Left forelimb (tissue), 1 donor: ENCODE measurements around the gene RIBC1.
"Not testable (repeated sequence)": the region's sequence is repeated elsewhere in the genome, so short reads cannot be mapped to it uniquely, and the experiment has no call there.

ENCODE experiments used
- DNase-seq: peaks from one replicate; pipeline ENCODE4 v3.0.0-alpha.2; 2018; ENCODE audit warnings: low spot score

RIBC1 gene

DNA sequence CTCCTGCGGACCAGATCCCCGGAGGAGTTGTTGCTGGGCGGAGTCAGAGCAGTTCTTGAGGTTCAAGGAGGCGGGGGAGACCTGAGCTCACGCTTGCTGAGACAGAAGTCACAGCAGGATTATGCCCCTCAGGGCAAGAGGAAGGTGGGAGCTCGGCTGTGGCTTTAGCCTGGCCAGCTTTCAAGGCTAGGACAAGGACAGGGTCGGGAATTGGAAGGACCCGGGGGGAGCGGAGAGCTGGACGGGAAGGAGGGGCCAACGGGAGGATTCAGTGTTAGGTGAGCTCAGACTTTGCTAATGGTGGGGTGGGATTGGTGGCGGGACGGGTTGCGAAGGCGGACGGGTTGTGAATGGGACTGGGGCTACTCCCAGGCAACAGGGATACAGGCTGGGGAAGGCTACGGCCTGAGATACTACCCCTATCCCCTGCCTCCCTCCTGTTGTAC lies at the start of gene RIBC1:
Gene RIBC1 (plus strand): TSS at position 13 of the 446 bp plus-strand sequence. CDS start 3,404 bp downstream, outside the sequence.
- no peak for DNase-seq

DNA sequence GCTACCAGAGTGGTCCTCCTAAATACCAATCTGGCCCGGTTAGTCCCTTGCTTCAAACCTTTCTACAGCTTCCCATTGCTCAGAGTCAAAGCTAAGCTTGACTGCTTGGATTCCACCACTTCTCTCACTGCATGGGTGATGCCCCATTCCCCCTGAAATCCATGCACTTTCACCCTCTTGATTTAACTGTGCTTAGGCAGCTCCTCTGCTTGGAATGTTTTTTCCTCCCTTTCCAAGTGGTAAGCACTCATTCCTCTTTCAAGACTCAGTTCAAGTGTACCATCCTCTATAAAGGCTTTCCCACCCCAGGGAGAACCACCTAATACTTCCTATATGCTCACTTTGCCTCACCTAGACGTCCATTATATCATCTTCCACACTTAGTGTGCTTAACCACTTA lies 49.4 kb upstream of the RIBC1 start:
- no peak for DNase-seq

DNA sequence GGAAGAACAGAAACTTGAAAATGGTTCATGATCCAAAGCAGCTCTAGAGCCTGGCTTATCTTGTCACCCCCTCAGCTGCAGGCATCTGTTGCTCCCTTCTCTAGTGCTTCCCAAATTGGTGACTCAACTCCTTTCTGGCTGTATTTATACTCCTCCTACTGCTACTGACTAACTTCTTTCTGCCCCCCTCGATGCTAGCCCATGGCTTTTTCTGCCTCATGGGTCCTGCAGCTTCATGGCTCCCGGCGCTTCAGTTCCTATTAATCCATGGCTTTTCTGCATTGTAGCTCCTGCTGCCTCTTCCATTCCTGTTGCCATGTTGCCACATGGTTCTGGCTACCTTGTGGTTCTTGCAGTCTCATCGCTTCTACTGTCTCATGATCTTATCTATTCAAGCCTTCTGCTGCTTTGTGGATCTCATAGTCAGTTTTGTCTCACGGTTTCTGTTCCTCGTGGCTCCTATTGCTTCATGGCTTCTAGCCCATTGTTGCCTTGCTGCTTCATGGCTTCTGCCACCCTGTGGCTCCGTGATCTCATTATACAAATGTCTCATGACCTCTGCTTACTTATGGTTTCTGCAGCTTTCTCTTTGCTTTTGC lies 48.4 kb upstream of the RIBC1 start:
- DNase-seq, result no peak

DNA sequence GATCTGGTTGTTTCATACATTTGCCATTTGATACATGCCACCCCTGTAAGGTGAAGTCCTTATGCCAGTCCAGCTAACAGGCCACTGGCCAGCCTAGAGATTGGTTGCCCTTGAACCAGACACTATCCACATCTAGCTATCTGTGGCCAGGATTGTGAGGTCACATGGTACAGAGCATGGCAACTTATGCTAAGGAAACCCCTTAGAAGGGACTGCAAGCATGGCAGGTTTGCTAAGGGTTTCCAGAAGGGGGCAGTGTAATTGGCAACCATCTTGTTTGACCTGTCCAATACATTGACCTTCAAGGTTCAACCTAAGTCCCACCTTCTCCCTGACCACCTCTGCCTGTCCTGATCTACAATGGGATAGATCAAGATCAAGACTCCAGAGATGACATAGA lies 47.8 kb upstream of the RIBC1 start:
- no peak for DNase-seq

DNA sequence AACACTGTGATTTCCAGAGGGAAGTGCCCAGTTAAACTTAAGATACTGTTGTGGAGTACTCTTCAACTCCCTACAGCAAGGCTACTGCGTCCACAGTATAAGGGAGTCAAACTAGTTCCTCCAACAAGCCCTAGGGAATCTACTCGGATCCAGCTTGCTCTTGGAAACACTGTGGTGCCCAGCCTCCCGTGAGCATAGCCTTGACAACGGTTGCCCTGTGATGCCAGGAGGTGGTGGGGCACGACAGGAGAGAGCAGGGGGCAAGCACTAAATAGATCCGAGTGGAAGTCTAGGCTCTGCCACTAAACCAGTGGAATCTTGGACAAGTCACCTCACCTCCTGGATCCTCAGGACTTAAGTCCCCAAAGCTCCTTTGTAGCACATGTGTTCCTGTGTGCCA lies 45.8 kb upstream of the RIBC1 start:
- DNase-seq, result no peak

DNA sequence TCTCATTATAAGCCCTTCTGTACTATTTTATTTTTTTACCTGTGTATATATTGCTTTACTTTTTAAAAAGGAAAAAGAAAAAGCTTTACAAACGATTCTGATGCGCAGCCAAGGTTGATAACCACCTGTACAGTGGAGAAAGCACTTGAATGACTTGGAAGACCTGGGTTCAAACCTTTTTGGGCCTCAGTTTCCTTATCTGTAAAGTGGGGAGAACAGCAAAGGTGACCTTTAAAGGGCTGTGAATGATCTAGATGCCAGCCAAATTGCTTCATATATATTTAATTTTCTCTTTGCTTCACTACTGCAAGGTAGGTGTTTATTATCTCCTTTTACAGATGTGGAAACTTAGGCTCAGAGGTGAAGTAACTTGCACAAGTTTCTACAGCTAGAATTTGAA lies 45.2 kb upstream of the RIBC1 start:
- no peak for DNase-seq

DNA sequence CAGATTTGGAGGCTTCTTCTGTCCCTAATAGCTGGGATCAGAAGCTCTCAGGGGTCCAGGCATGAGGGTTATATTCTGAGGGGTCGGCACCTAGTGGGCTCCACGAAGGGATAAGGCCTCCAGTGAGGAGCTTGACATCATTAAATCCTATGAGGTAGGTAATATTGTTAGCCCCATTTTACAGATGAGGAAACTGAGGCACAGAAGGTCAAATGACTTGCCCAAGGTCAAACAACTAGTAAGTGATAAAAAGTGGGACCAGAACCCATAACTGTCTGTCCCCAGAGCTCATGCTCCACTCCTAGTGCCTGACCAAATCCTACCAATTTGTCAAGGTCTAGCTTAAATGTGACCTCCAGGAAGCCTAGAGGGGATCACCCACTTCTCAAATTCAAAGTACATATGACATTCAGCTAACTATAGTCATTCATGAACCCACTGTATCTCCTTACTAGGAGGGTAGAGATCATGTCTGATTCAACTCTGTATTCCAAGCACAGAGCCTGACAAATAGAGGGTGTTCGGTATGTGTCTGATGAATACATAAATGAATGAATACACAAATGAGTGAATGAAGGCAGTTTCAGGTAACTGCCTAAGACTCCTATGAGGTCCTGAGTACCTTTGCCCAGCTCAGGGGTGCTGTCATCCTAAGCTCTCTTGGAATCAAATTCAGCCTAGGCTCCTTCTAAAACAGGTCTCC lies 43.5 kb upstream of the RIBC1 start:
- no peak for DNase-seq

DNA sequence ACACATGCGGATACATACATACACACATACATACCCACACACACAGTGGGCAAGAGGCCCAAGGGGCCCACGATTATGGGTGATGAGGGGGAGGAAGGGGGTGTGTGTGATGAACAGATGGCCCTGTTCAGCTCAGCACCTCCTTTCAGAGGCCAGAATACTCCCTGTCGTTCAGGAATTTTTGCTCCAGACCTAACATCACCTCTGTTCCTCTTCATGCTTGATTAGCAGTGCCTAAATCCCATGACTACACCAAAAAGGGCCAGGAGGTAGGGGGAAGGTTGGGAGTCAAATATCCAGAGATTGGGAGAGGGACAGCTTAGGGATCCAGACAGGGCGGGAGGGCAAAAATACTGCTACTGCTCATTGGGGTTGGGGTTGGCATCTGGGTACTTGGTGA lies 42.9 kb upstream of the RIBC1 start:
- no peak for DNase-seq

DNA sequence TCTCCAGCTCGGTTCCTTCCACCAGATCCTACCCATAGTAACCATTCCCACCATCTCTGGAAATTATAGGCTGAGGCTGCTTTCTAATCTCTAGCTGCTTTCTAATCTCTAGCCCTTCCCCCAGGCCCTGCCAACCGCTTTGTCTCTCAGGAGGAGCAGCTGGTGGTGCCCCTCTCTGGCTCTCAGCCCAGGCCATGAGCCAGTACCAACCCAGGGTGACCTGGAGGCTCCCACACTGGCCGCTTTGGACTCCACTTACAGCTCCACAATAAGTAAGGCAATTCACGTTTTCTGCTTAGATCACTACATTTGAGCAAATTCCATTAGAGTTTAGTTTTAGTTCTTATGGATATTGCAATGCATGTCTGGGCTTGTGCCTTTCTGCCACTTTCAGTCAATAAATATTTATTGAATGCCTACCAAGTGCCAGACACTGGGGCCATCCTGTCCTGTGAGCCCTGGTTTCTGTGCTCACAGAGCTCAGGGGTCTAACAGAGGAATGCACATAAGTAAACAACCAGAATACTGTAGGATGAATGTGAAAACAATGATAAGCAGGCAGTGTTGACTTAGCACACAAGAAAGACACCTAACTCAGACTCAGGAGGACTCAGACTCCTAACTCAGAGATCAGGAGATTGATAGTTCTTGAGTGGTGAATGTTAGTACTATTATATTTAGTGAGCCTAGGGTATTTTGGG lies 39.1 kb upstream of the RIBC1 start:
- no peak for DNase-seq

DNA sequence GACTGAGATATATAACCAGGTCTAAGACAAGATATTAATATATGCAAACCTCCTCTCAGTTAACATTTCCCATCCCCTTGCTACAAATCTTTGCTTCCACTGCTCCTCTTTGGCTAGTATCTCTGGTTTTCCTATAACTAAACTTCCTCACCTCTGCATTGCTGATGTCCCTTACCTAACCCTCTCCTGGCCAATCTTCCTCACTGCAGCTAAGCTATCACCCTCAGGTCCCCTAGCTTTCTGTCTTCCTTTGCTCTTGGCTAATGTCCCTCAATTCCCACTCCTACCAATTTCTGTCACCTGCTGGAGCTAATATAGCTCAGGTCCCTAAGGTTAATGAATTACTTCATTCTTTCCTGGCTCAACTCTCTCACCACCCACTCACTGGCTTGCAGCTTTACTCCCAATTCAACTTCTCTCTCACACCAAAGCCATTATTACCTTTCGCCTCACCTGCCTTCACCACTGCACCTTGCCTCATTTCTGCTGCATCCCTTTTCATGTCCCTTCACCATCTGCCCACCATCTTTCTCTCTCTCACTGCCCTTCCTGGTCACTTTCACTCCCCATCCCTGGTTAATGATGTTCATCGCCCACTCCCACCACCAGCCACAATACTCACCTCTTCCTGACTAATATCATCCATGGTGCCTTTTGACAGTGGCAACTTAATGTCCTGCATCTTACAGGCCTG lies 26.9 kb upstream of the RIBC1 start:
- DNase-seq, result no peak

DNA sequence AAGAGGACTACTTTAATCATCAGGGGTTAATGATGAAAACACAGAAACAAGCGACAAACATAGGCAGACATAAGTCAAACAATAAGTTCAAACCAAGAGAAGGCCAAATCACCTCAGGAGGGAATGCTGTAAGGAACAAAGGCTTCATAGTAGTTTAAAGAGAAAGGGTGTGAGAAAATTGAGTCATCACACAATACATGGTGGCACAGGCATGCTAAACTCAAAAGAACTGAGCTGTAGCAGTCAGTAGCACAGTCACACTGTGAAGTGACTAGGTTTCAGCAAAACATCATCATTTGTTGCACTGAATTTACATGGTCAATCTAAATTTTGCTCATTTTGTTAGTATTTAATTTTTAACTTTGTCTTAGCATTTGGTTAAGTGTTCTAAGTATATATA lies 24.5 kb upstream of the RIBC1 start:
- DNase-seq, result no peak

DNA sequence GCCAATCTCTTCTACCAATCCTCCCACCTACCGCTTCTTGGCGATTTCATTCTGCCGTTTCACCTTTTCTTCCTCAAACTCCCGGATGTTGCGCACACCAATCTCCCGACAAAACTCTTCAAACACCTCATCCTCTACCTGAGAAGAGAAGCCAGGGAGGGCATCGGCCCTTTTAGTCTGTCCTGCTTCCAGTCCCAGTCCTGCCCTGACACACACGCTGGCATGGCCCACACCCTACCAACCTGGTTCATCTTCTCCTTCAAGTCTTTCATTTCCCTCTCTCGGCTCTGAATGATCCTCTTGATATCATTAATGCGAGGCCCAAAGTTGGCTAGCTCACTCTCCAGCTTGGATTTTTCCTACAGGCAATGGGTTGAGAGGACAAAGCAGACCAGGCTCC lies 19.1 kb upstream of the RIBC1 start:
- DNase-seq, result no peak

DNA sequence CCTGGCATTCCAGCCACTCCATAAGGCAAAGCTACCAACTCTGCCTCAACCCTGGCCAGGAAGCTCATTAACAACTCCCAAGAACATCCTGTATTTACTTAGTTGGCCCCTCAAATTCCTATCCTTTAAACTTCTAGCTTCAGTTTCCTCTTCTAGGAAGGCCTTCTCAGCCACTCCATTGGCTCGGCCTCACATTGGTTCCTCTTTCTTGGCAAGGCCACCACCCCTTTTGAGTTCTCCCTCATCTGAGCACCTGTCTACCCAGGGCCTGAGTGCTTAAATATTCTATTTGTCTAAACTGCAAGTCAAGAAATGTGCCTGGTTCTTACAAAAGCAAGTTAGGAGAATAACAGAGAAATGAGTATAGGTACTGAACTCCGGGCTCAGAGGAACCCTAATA lies 10.2 kb upstream of the RIBC1 start:
- no peak for DNase-seq

DNA sequence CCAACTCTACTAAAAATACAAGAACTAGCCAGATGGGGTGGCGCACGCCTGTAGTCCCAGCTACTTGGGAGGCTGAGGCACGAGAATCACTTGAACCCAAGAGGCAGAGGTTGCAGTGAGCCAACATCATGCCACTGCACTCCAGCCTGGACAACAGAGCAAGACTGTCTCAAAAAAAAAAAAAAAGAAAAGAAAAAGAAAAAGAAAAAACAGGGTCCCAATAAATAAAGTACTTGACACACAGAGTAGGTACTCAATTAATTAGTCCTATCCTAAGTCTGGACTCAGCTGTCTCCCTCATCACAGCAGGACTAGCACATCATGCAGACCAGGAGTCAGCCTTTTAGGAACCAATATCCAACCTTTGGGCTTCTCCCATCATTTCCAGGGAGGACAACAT lies 2.3 kb upstream of the RIBC1 start:
- DNase-seq, result not testable (repeated sequence)

DNA sequence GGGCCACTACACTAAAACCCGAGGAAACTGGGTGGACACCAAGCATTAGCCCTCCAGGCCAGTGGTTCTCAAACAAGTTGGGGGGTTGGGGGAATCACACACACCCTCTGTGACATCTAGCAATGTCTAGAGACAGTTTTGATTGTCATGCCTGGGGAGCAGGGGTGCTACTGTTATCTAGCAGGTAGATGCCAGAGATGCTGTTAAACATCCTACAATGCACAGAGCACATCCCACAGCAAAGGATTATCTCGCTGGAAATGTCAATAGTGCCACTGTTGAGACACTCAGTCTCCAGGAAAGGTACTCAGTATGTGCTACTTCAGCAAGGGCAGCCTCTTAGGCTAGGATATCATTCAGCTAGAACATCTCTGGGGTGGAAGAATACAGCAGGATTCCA lies 1.5 kb upstream of the RIBC1 start:
- no peak for DNase-seq

DNA sequence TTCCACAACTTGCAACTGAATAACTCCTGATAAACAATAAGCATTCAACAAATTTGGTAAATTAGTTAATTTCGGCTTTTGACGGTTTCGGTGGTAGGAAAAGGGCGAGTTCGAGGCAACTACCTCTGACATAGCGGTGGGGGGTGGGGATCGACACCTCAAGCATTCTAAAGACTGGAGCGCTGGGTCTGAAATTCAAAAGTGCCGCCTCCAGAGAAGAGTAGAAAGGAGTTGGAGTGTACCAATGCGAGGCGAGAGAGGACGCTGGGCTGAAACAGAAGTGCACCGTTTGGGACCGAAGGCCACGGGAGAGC lies 944 bp upstream of the RIBC1 start:
- DNase-seq, result no peak

DNA sequence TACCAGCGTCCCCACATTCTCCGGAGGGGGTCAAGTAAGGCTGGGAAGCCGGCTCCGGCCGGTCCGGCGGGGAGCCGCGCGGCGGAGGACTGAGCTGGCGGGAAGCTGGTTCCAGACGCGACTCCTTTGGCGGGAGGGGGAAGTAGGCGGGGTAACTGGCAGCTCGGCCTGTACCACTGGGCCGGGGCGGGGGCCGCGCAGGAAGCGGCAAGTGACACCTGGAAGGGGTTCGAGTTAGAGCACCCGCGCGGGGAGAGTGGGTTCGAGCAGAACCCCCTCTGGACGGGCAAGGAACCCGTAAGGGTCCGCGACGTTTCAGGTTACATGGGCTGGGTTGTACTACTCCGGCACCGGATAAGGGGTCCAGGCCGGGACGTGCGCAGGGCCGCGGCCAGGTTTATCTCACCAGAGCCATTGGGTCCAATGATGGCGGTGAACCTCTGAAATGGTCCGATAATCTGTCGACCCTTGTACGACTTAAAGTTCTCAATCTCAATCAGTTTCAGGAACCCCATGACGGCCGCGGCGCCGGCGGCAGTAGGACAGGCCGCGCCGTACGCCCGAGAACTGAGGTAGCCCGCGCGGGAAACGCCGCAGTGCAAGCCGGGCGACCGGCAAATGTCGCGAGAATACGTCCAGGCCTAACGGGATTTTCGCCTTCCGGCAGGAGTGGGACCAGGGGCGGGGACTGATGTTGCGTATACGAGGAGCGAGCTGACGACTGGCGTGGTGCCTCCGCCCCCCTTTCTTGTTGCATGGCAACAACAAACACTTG lies 400 bp upstream of the RIBC1 start, which contains the start of gene SMC1A:
Gene SMC1A (minus strand): TSS at position 569 of the 775 bp plus-strand sequence. CDS start 54 bp downstream, at position 515.
- peak; percentile 94 for DNase-seq

DNA sequence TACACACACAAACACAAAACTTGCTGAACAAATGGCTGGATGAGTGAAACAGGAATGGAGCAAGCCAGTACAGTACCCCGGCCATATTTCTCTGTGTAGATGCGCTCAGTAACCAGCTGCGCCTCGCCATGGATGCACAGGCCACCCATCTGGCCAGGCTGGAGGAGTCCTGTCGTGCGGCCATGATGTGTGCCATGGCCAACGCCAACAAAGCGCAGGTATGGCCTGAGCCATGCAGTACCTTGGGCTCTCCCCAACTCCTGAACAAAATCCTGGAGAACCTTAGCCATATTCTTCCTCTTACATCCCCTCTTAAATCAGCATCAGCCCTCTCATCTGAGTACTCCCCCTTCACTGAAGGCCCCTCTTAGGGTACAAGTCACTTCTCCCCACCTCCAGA lies 7.1 kb downstream of the RIBC1 start:
- DNase-seq, result no peak

DNA sequence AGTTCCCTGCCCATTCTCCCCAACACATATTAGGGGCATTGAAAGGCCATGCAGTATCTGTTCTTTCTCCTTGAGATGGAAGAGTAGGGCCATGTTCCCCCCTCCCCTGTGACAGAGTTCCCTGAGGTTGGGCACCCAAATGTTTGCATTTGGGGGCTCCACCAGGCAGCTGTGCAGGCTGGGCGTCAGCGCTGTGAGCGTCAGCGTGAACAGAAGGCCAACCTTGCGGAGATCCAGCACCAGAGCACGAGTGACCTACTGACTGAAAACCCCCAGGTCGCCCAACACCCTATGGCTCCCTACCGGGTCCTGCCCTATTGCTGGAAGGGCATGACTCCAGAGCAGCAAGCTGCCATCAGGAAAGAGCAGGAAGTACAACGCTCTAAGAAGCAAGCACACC lies 7.6 kb downstream of the RIBC1 start:
- no peak for DNase-seq

DNA sequence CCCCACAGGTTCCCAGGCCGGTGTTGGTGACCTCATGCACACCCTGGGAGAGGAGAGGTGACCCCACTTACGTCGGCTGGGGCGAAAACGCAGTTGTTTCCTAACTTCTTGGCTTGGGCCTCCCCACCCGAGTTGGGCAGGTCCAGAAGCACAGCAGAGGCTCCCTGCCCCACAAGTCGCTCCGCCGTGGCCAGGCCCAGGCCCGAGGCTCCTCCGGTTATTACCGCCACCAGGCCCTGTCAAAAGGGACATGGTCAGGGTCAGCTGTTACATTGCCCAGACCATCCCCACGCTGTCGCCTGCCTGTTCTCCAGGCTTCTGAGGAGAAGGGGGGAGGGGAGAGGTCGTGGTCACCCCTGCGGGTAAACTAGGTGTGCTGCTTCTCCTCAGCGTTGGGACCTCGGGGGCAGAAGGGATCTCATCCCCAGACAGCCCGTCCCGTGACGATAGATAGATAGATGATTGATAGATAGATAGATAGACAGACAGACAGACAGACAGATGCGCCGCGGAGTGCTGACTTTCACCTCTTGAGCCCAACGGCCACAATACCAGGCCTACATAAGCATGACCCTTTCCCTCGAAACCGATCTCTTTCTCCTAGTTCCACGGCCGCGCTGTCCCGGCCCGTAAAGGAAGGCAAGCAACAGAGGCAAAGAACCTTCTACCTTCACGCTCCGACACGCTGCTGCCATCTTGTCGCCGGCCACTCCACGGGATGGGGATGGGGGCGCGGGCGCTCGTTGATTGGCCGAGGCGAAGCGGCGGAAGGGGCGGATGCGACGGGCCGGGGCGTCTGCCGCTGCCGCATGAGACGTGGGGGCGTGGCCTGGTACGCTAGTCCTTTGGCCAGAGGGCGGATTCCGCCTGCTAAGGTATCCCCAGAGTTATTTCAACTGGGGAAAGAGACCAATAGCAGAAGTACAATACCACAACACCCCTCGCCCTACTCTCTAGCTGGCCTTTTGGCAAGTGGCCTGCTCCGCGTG lies 11.3 kb downstream of the RIBC1 start, which contains the start of gene HSD17B10:
Gene HSD17B10 (minus strand): TSS at position 720 of the 989 bp plus-strand sequence. CDS start 25 bp downstream, at position 695.
- DNase-seq, result peak; percentile 87

DNA sequence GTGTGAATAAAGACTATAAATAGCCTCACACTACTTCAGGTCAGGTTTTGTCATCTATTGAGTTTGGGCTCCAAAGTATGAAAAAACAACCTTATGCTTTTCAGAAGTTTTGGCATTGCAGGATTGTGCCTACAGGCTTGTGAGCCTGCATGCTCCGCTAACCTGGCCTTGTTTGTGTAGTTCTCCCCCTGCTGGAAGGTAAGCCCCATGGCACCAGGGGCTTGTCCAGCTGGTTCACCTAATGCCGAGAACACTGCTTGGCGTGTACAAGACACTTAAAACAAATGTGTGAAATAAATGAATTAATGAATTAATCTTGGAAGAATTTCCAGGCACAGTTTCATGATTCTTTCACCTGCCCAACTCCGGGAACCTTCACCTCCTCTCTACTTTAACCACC lies 13.3 kb downstream of the RIBC1 start:
- no peak for DNase-seq
